Left cardiac atrium (tissue), 4 donors: Measurements from ENCODE around the gene GDAP1L1. TPM values are rescaled to one million over a fixed set of nuclear protein-coding genes. Genes with fewer than 3 reads are reported as not detected.
A peak's percentile ranks its signal among the peaks of the same experiment; 100 is the strongest.
"Not testable (repeated sequence)": the region's sequence is repeated elsewhere in the genome, so short reads cannot be mapped to it uniquely, and the experiment has no call there.

Experiments
- ATAC-seq, 2 donors: fragments of 200-7000 bp; cut with Tn5 transposase; one replicate each; pipeline ENCODE4 v1.9.1; 2020; ENCODE audit warnings: mild to moderate bottlenecking in 2 of 2, moderate library complexity in 2 of 2
- DNase-seq: peaks from one replicate; pipeline ENCODE4 v3.0.0-alpha.2; 2020
- intact Hi-C, 2 donors: fragments of 100-400 bp; cut with DNase I; formaldehyde crosslinking; loops; one replicate each; pipeline versions ENCODE4 v1.14.1 to v1.15.1; 2022 to 2023
- total RNA-seq, 2 donors: library from RNA; stranded (reverse); fragmentation: NEBNext Ultra II Directional; extraction: Animal tissue kit (Norgen Biotek cat#: 25700); gene quantifications; one replicate each; pipeline ENCODE4 v1.2.1, GENCODE V29; 2021
- donor health status: DM: no; HTN: yes; CAD: no.
- donor health status: DM: no; HTN: yes; CAD: no; lungs with severe emphysema.
- donor health status: DM: yes; HTN: yes; CAD: no.
- donor health status: Dilated cardiomyopathy.

The GDAP1L1 gene
- total RNA-seq, 2 donors from 2014 or later: 0.21 to 0.50 TPM

DNA sequence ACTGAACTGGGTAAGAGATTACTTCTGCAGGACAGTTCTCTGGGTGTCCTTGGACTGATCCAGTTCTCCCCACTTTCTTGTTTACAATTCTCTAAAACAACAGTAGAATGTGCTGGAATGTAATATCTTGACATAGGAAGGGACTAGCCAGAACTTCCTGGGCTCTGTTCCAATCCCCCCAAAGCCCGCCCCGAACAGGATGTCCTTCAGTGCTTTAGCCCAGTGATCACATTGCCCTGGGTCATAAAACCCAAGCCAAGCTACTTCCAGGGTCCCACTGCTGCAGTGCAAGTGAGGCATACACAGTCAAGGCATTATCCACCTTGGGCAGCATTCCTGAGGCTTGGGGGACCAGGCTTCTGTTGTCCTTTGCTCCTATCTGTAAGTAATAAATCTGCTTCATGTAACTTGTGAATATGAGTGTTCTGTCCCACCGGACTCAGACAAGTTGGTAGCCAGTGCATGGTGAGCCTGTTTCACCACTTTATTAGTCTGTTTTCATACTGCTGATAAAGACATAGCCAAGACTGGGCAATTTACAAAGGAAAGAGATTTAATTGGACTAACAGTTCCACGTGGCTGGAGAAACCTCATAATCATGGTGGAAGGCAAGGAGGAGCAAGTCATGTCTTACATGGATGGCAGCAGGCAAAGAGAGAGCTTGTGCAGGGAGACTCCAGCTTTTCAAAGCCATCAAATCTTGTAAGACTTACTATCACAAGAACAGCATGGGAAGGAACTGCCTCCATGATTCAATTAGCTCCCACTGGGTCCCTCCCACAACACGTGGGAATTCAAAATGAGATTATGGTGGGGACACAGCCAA, 40.4 kb downstream of the GDAP1L1 start:
- intact Hi-C loops: no loop called here
- DNase-seq (no peak), ATAC-seq (peak; percentile 55 to 76)

DNA sequence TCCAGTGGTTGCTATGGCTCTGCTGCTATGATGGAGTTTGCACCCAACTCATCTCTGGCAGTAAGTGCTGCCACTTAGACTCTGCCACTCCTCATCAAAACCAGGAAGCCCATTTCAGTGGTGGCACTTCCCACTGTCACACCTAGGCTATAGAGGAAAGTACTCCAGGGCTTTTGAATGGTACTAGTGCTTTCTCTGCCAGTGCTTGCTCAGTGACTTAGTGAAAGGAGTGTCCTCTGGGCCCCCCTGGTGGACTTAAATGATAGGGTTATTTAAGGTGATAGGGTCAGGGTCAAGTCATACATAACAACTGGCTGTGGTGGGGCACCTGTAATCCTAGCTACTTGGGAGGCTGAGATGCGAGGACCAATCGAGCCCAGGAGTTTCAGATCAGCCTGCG, 41.1 kb downstream of the GDAP1L1 start:
- intact Hi-C loops: no loop called here
- DNase-seq: no peak
- ATAC-seq: peak in 1 of 2 donors; percentile 24

DNA sequence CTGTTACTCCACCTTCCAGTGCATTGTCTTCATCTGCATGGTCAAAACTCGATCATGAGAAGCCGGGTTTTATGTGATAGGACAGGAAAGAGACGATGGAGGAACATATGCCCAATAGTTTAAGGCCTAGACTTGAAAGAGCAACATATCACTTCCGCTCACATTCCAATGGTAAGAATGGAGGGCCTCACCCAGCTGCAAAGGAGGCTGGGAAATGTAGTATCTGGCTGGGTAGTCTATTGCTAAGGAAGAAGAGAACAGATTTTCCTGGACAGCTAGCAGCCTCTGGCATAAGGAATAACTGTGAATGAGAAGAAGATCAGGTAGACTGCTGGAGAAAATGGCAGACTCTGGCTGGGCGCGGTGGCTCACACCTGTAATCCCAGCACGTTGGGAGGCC, 44.6 kb downstream of the GDAP1L1 start:
- ATAC-seq: no peak
- DNase-seq: no peak
- intact Hi-C loops: no loop called here

DNA sequence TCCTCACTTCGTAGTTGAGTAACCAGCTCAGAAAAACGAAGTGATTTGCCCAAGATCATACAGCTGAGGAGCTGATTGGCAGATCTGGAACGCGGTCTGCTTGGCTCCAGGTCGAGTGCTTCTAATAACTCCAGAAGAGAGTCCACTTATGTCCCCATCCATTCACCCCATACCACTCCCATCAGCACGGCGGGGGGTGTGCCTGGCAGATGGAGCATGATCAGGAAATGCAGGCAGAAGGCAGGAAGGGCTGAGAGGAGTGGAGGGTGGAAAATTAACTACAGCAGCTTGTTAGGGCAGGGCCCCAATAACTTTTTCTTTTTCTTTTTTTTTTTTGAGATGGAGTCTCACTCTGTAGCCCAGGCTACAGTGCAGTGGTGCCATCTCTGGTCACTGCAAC, 48.9 kb downstream of the GDAP1L1 start:
- DNase-seq: no peak
- peak; percentile 65 to 76 for ATAC-seq
- intact Hi-C loops: no loop called here

DNA sequence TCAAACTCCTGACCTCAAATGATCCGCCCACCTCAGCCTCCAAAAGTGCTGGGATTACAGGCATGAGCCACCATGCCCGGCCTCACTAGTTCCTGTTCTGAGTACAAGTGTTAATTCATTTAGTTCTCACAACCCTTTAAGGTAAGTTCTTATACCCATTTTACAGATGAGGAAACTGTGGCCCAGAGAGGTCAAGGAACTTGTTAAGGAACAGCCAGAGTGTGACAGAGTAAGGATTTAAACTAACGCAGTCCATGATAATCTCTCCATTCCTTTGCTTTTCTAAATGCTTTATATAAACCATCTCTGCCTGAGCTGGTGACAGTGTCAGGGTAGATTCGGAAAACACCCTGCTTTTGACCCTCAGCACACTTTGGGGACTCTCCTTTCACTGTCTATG, 50.6 kb downstream of the GDAP1L1 start:
- ATAC-seq (no peak), DNase-seq (no peak)
- intact Hi-C loops: no loop called here

DNA sequence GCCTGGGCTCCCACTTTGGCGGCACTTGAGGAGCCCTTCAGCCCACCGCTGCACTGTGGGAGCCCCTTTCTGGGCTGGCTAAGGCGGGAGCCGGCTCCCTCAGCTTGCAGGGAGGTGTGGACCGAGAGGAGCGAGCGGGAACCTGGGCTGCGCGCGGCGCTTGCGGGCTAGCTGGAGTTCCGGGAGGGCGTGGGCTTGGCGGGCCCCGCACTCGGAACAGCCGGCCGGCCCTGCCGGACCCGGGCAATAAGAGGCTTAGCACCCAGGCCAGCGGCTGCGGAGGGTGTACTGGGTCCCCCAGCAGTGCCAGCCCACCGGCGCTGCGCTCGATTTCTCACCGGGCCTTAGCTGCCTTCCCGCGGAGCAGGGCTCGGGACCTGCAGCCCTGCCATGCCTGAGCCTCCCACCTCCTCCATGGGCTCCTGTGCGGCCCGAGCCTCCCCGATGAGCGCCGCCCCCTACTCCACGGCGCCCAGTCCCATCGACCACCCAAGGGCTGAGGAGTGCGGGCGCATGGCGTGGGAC, 52.0 kb downstream of the GDAP1L1 start:
- ATAC-seq, DNase-seq, intact Hi-C loops: not testable (repeated sequence)

DNA sequence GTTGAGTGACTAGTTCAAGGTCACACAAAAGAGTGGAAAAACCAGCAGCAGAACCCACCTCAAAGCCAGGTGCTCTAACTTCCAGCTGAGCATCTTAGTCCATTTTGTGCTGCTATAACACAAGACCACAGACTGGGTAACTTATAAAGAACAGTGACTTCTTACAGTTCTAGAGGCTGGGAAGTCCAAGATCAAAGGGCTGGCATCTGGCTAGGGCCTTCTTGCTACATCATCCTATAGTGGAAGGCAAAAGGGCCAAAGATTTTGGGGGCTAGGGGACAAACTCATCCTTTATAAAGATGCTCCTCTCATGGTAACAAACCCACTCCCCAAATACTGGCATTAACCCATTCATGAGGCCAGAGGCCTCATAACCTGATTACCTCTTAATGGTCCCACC, 54.2 kb downstream of the GDAP1L1 start:
- intact Hi-C loops: no loop called here
- no peak for DNase-seq
- ATAC-seq: no peak

DNA sequence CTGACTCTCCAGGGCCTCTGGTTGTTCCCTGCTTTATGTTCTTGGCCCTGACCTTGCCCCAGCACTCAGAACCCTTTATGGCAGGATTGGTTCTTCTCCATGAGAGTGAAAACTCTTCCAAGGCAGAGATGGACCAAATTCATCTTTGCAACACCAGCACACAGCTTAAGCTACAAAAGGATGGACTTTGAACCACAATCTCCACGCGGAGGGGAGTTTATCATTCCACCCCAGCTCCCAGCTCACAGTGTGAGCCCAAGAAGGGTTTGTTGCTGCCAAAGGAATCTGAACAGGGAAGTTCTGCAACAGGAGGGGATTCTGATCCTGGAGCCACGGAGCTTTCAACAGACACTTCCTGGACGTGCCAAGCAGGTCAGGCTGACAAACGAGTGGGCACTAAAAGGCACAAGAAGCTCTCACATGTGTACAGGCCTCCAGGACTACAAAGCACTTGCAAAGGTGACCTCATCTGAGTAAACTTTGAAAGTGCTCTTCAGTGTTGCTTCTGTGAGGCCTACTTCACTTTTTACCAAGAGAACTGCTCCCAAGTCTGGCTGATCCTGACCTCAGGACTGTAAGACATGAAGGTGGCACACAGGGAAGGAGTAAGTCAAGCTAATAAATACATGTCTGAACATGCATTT, 55.0 kb downstream of the GDAP1L1 start:
- ATAC-seq: peak; percentile 54 to 70
- intact Hi-C loops: no loop called here
- no peak for DNase-seq

DNA sequence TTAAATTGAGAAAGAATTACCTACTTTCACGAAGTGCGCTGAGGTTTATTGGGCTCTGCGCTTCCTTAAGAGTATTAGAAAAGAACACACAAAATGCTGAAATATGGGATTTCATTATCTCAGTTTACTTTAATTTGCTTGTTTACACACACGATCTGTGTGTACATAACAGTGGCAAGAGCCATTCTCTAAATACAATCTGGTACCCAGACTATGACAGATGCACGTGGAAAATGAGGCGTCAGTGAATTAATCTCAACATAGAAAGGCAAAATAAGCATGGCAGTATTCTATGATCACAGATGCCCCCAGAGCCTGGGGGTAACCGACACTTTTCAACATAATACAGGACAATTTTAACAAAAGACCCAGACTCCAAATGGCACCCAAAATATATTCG, 55.6 kb downstream of the GDAP1L1 start:
- intact Hi-C loops: no loop called here
- ATAC-seq: no peak

DNA sequence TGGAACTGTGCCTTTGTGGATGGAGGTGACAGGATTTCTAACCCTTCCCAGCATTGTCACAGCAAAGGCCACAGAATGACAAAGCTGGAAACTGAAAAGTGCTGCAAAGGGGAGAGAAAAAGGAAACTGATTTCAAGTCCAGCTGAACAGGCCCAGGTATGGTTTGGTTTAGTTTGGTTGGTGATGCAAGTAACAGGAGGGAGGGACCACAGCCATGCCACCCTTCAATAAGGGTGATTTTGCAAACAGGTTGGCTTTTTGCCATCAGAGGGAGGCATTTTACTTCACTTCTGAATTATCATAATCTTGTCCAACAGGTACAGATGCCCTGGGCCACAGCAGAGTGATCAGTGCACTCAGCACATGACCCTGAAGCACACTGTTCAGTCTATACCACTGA, 57.3 kb downstream of the GDAP1L1 start:
- no peak for ATAC-seq
- intact Hi-C loops: no loop called here
- no peak for DNase-seq

More for the DNA sequence above, 55.6 kb downstream of the GDAP1L1 start:
- DNase-seq: no peak

DNA sequence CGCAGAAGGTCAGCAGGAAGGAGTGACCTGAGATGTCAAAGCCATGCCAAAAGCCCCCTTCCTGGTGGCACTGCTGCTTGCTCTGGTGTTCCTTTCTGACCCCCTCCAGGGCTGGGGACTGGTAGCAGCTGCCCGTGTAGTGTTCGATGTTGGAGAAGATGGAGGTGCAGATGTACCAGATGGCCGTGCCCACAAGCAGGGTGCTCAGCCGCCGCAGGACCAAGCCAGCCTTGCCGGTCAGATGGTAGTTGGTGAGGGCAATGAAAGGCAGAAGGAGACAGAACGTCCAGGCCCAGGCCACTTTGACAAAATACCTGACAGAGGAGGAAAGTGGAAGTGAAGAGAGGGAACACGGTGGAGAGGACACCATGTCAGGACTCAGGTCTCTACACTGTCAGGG, 59.8 kb downstream of the GDAP1L1 start:
- DNase-seq (no peak), ATAC-seq (no peak)
- intact Hi-C loops: no loop called here

DNA sequence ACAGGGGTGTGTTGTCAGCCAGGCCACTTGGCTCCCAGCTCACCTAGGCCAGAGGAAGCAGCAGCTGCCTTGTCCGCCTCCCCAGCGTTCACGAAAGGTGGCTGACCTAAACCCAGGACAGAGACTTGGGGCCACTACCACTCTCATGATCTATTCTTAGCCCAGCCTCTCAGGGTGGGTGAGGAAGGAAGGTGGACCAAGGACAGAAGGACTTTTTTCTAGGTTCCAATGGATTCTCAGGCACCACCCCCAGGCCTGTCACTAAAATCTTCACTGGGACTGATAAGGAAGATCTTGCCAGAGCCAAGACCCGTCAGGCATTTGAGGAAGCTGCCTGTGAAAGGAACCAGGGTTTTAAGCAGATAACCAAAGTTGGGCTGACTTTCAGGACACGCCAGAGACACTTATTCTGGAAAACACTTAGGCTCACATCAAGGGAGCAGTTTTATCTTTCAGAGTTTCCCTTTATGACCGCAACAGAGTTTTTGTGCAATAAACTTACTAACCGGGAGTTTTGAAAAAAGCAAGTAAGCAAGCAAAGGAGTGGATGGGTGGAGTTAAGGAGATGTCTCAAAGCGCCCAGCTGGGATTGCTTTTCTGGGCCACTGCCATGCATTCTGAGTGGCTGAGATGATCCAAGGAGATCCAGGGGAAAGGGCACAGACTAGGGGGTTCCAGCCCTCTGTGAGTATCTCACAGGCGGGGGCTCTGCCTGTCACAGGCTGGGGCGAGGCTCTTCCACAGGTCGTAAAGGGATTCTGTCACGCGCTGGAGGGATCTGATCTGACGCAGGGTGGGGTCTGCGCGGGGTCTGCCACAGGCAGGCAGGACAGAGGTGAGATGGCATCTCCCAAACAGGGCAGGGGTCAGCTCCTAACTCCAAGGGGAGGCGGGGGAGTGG, 62.9 kb downstream of the GDAP1L1 start:
- intact Hi-C loops: loop anchor here (5.0 to 10.0 kb wide), 2 partner anchors 75 to 93 kb away; no protein-coding TSS in a partner anchor
- ATAC-seq: peak; percentile 62 to 64
- DNase-seq: peak; percentile 46

DNA sequence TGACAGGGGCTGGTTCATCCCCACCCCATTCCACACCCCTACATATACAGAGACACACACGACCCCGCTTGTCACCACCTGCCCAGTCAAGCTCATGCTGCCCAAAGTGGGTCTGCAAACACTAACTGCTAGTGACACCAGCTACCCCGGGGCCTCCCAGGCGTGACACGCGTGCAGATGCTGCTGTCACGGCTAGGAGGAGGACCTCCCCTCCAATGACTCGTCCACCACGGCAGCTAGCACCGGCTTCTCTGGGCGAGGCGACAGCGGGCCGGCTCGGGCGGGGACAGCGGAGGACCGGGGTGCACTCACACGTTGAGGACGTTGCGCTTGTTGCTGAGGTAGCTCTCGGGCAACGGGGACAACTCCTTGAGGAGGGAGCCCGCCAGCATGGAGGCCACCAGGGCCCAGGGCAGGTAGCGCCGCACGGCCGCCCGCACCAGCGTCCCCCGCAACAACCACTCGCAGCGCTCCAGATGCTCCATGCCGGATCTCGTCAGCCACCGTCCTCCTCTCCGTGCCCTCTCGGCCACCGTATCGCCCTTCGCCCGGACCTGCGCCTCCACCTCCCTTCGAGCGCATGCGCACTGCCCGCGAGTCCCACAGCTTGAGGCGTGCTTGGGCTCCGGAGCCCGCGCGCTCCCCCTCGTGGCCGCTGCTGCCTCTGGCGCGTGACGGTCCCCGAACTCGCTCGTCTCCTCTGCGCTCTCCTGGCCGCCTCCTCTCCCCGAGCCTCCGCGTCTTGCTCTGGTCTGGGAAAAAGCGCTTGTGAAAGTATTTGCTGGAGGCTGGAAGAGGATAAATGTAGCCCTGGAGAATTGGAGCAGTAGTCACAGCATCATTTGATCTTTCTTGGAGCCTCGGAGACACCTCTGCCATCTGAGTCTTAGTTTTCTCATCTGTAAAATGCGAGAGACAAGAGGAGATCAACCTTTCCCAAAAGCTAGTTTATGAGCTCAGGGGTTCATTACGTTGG, 63.8 kb downstream of the GDAP1L1 start, which contains the start of gene FITM2:
TSS of gene FITM2 (minus strand) at position 539 of the 976 bp plus-strand sequence. CDS start at position 485, 54 bp downstream.
- peak; percentile 99 for DNase-seq
- peak; percentile 91 to 93 for ATAC-seq
- intact Hi-C loops: loop anchor here (1.0 to 10.0 kb wide), 3 partner anchors 74 to 94 kb away; no protein-coding TSS in a partner anchor

DNA sequence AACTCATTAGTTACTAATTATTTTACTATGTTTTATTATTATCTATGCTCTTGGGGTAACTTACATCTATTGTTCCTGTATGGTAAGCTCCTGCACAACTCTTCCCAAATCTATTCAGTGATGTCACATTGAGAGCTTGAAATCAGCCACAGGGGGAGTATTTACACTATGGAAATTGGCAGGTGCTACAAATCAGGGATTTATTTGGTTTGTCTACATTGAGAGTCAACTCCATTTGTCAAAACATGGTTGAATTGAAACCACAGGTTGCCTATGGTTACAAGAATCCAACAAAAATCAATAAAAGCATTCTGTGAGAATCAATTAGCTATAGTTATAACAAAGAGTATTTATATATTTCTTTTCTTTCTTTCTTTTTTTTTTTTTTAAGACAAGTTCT, 67.8 kb downstream of the GDAP1L1 start:
- intact Hi-C loops: loop anchor here (5.0 to 10.0 kb wide), 2 partner anchors 70 to 98 kb away; no protein-coding TSS in a partner anchor
- DNase-seq: no peak
- no peak for ATAC-seq

DNA sequence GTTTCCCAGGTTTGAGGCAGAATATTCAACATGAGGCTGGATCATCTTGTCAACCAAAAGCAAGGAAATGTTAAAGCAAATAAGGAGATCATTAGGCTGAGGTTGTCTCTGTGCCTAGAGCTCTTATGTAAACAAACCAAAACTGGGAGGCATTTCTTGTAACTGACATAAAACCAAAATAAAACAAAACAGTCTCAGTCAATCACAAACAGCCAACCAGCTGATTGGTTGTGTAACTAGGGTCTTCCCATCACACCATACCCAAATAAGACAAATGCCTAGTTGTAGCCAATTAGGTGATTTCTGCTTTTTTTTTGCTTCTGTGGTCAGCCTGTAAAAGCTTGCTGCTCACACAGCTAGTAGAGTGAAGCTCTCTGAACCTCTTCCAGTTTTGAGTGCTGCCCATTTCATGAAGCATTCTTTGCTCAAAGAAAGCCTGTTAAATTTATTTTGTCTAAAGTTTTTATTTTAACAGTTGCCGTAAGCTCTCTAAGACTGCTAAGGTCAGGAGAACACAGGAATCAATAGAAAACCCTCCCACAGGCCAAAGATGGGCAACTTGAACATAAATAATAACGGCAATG, 72.8 kb downstream of the GDAP1L1 start:
- ATAC-seq (no peak), DNase-seq (no peak)
- intact Hi-C loops: loop anchor here in 1 of 2 donors (10.0 kb wide), 1 partner anchor 65 kb away; no protein-coding TSS in a partner anchor

DNA sequence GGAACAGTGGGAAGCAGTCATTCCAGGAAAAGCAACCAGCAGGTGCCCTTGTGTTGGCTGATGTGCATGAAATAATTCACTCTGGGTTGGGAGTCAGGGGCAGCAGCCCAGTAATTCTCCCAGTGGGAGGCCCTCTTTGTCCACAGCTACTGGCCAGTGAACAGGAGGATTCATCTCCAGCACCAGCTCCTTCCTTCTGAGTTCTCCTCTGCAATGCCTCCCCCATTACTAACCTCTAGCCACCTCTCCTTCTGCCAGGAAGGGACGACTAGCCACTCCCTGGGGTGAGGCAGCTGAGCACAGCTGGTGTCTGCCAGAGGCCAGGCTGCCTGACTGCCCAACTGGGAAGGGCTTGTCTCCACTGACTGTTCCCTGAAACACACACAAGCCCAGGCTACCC, 77.2 kb downstream of the GDAP1L1 start:
- intact Hi-C loops: no loop called here
- ATAC-seq (no peak), DNase-seq (no peak)

DNA sequence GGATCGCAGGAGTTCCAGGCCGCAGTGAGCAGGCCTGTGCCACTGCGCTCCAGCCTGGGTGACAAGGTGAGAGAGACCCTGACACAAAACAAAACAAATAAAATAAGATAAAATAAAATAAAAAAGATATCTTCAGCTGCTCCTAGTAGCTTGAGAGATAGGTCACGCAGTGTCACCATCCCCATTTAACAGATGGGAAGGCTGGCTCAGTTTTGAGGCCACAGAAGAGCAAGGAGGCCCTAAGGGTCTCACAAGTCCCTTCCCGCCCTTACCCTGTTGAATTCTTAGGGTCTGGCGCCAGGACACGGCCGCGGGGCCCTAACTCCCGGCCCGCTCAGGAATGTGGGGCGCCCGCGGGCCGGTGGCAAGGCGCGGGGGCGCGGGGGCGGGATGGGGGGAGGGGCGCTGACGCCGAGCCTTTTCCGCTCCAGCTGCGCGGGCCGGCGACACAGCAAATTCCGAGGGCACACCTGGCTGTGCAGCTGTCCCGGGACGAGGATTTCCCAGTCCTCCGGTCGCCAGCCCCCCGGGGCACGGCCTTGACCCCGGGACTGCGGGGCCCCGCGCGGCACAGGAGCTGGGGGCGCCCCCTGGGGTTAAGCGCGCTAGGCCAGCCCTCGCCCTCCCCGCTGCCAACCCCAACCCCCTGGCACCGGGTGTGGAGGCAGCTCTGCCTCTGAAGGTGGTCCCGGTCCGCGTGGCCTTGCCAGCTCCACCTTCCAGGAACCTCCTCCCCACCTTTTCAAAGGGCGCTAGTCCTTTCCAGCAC, 79.5 kb downstream of the GDAP1L1 start:
- DNase-seq: no peak
- intact Hi-C loops: no loop called here
- no peak for ATAC-seq
